ENCODE results near the gene PCED1A. TPM values are rescaled to one million over a fixed set of nuclear protein-coding genes. Genes with fewer than 3 reads are reported as not detected.

Gene PCED1A
- total and polyA plus RNA-seq, 9 of the 15 experiments (the other 6 are each of a cell fraction or from before 2014, with no cell fraction given) = 1.5 to 11.5 (median 5.9) TPM

GRCh38 chr20:2840138-2840966 lies at the start of gene PCED1A, which contains the start of gene VPS16 (continued):
- TF ChIP-seq ZBTB11 (CRISPR knock-in tag; IDR thresholded peaks at IDR 0.05) (peak; percentile 66 to 97 (median 84); a peak in 5 of 6 replicates), CREM (IDR thresholded peaks at IDR 0.05; ENCODE audit: low read depth) (peak; percentile 44; the same call in 1 of the 2 replicates), IRF1 (CRISPR knock-in tag; IDR thresholded peaks at IDR 0.05; ENCODE audit: borderline replicate concordance) (no peak), RREB1 (CRISPR knock-in tag; IDR thresholded peaks at IDR 0.05) (no peak), ZNF444 (CRISPR knock-in tag; IDR thresholded peaks at IDR 0.05) (no peak), ZNF124 (CRISPR knock-in tag; IDR thresholded peaks at IDR 0.05) (no peak), ZNF740 (CRISPR knock-in tag; IDR thresholded peaks at IDR 0.05) (no peak), ZNF740 (tag; IDR thresholded peaks at IDR 0.05) (no peak), FOXA1 (IDR thresholded peaks at IDR 0.05; ENCODE audit: borderline replicate concordance) (no peak), HDAC1 (IDR thresholded peaks at IDR 0.05) (no peak; a peak in 1 of 4 replicates), ZNF143 (CRISPR knock-in tag; IDR thresholded peaks at IDR 0.05) (no peak), NCOA2 (IDR thresholded peaks at IDR 0.05; ENCODE audit: partially characterized antibody in 2 of 2) (no peak), FOXJ2 (tag; IDR thresholded peaks at IDR 0.05) (no peak), CBX3 (IDR thresholded peaks at IDR 0.05; ENCODE audit: borderline replicate concordance in 1 of 2, low read length in 2 of 2) (peak in 1 of 2 experiments; percentile 44; a peak in 1 of 3 replicates), MED1 (CRISPR knock-in tag; IDR thresholded peaks at IDR 0.05; ENCODE audit: borderline replicate concordance) (no peak), ZC3H8 (IDR thresholded peaks at IDR 0.05) (no peak)
